T-helper 9 cell (primary cell): ENCODE measurements around the gene MVB12B.
"Not testable (repeated sequence)": the region's sequence is repeated elsewhere in the genome, so short reads cannot be mapped to it uniquely, and the experiment has no call there.

ENCODE experiments used
- DNase-seq: peaks from one replicate; pipeline ENCODE4 v3.0.0-alpha.2; 2020
- total RNA-seq, 2 donors: gene quantifications; one replicate each; lab custom pipeline; 2026; lab: John Stamatoyannopoulos, UW

Gene MVB12B, protein sequence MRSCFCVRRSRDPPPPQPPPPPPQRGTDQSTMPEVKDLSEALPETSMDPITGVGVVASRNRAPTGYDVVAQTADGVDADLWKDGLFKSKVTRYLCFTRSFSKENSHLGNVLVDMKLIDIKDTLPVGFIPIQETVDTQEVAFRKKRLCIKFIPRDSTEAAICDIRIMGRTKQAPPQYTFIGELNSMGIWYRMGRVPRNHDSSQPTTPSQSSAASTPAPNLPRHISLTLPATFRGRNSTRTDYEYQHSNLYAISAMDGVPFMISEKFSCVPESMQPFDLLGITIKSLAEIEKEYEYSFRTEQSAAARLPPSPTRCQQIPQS
- 17.1 to 18.9 reads per million in 2 donors for total RNA-seq

- DNase-seq, result peak; percentile 49
These were observed at the start of gene MVB12B for GRCh38 chr9:126326228-126327005. MVB12B (plus strand) TSS chr9:126326829; CDS start chr9:126326930, 101 bp downstream.

DNA sequence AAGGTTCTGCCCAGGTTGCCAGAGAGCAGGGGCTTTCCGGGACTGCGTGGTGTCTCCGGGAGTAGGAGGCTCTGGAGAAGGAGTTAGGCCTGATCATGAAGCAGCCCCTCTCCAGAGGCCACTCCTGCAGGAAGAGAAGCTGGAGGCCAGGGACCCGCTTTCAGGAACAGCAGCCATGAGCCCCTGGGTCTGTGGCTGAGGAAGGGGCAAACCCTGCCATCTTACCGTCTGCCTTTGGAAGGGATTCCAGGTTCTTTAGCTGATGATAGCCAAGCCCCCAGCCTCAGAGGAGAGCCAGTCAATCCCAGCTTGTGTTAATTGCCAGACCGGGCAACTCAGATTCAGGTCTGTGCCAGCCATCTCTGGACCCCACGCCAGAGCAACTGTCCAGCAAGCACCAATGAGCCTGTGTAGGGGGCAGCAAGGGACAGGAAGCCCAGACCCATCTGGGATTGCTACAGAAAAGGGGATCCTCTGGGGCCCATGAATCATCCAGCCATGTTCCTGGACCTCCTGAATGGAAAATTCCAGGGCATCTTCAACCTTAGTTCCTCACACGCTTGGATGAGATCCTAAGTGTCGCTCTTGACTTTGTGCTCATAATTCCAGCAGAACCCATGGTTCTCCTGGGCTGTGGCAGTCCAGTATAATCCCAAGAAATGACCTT is 42.7 kb upstream of the MVB12B start:
- no peak for DNase-seq

GRCh38 chr9:126285652-126286051 is 41.0 kb upstream of the MVB12B start:
- DNase-seq, result not testable (repeated sequence)

DNA sequence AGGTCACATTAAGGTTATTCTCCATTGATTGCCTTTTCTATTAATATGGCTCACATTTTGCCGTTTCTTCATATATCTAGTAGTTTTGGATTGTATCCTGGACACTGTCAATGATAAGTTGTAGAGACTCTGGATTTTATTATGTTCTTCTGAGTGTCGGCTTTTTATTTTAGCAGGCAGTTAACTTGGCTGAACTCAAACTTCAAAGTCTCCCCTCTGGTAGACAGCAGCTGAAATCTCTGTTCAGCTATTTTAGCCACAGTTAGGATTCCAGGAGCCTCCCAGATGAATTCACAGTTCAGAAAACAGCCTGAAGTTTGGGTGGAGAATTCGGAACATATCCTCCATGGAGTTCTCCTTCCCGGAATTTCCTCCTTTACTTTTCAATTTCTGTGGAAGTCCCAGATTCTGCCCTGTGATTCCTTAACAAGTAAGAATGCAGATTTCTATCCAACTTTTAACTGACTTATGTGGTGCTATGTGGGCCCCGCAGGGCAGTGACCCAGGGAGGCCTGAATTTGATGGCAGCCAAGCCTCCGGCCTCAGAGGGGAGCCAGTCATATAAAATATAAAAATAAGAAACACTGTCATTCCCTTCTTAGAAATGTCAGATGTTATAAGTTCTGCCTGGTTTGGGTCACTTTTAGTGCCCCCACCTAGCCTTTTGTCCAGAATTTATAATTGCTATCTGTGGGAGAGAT is 39.3 kb upstream of the MVB12B start:
- no peak for DNase-seq

GRCh38 chr9:126290871-126291270 is 35.8 kb upstream of the MVB12B start:
- no peak for DNase-seq

- DNase-seq, result no peak
These were observed 34.7 kb upstream of the MVB12B start for GRCh38 chr9:126291925-126292324.

DNA sequence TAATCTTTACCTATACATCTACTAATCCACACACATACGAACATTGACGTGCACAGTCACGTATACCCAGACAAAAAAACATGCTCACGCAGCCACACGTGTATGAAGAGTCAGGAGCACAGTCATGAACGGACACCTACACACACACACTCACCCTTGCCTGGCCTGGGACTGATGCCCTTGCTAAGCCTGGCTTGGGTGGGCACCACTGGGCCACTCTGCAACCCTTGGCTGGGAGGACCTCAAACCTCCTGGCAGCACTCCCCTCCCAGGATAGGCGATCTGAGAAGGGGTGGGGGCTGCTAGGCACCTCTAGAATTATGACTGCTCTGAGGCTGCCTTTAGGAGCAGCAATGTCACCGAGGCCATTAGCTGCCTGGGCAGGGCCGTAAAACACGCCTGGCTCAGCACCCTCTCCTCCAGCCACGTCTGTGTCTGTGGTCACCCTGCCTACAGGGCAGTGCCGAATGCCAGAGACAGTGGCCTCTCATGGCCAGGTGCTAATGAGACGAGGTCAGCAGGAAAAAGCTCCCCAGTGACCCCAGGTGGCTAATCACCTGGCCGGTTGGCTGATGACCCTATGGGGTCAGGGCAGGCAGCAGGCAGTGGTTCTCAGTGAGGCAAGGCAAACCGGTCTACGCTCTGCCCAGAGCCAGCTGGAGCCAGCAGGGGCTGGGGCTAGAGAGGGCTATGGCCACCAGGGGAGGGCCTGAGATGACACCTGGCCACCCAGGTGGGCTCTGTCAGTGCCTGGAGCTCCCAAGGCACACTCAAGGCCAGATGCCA is 33.7 kb upstream of the MVB12B start:
- DNase-seq, result no peak

DNA sequence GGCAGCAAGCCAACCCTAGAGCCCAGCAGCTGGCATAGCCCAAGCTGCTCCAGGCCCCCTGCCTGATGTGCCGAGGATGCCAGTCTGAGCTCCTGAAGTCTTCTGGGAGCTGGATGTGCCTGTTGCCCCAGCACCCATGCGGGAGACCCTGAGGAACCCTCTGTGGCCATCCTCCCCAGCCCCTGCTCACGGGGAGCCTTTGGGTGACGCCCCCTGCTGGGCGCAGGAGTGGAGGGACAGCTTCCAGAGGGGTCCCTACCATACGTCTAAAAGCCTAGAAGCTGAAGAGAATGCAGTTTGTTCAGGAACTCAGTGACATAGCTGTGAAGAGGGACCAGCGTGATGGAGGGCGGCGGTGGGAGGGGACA is 33.1 kb upstream of the MVB12B start:
- no peak for DNase-seq

GRCh38 chr9:126294331-126295081 is 32.1 kb upstream of the MVB12B start:
- DNase-seq, result no peak

DNA sequence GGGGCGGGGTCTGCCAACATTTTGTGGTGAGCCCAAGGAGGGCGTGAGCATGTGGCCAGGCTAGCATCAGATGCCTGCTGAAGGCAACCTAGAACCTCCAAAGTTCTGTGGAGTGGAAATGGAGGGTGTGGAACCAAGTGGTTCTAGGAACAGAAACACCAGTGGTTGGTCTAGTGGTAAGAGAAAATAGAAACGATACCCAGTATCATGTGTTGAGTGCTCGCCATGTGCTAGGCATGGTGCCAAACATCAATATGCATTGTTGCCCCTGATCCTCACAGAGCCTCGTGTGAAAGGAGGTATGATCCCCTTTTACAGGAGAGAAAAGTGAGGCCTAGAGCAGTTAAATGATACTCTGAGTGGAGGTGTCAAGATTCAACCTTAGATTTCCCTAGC is 31.5 kb upstream of the MVB12B start:
- no peak for DNase-seq

DNA sequence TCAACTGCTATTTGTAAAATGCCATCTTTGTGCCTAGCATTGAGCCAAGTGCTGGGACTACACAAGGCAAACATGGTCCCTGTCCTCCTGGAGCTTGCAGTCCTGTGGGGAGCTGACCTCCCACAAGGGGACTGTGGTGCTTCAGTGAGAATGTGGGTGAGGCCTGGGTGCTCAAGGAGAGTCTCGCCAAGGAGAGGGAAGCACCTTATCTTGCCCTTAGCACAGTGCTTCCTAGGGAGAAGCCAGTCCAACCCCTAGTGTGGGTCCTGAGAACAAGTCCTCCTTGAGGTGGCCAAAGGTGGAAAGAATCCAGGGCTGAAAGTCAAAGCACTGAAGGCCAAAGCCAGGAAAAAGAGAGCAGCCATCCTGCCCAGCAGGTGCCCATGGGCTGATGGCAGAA is 31.1 kb upstream of the MVB12B start:
- no peak for DNase-seq

DNA sequence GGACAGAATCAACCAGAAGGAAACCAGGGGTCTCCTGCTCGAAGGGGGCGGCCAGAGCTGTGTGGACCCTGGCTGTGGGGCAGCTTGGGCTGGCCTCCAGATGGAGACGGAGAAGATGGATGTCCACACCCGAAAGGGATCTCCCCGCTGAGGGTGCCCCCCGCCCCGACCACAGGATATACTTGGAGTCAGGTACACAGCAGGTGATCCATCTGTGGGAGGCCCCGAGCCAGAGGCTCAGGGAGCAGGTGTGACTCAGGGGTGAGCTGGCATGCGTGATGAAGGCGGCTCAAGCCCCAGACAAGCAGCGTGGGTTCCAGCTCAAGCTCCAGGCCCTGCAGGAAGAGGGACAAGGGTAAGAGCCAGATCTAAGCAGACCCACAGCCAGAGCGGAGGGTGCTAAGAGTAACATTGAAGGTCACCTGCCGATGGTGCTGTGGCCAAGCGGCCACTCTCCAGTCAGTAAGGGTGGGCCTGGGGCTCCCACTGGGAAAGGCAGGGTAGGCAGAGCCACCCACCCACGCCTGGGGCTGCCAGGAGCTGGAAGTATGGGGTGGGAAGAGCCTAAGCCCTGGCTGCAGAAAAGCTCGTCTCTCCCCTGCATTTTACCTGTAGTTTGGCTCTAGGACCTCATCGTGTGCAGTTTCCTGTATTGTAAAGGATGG is 30.6 kb upstream of the MVB12B start:
- no peak for DNase-seq

DNA sequence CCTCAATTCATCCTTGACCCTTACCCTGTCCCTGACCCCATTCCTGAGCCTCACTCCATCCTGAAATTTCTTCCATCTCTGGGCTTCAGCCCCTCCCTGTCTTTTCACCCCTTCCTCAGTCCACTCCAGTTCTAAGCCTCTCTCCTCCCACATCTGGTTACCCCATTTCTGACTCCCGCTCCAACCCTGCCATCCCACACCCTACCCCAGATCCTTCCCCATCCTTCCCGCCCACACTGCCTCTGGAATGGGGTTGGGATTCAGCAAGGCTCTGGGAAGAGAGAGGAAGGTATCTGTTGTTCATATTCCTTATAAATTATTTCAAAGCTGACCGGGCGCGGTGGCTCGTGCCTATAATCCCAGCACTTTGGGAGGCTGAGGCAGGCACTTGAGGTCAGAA is 29.9 kb upstream of the MVB12B start:
- DNase-seq, result no peak

GRCh38 chr9:126297661-126298060 is 29.0 kb upstream of the MVB12B start:
- DNase-seq, result no peak

- no peak for DNase-seq
These were observed 28.4 kb upstream of the MVB12B start for GRCh38 chr9:126298063-126298801.

DNA sequence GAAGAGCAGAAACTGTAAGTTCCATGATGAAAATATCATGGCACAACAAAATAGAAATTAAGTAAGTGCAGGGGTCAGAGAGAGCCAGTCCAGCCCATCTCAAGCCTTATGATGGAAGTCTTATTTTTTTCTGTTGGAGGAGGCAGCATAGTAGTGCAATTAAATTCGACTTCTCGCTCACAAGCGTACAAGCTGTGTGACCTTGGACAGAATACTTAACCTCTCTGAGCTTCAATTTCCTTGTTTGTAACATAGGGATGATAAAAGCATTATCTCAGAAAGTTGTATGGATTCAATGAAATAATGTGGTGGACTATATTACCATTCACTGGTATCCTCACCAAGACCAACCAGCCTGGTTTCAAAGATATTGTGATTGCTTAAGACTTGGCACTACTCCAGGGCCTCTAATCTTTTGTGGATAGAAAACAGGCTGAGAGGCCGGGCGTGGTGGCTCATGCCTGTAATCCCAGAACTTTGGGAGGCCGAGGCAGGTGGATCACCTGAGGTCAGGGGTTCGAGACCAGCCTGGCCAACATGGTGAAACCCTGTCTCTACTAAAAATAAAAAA is 26.8 kb upstream of the MVB12B start:
- DNase-seq, result no peak

- DNase-seq, result no peak
These were observed 25.4 kb upstream of the MVB12B start for GRCh38 chr9:126301196-126301595.

DNA sequence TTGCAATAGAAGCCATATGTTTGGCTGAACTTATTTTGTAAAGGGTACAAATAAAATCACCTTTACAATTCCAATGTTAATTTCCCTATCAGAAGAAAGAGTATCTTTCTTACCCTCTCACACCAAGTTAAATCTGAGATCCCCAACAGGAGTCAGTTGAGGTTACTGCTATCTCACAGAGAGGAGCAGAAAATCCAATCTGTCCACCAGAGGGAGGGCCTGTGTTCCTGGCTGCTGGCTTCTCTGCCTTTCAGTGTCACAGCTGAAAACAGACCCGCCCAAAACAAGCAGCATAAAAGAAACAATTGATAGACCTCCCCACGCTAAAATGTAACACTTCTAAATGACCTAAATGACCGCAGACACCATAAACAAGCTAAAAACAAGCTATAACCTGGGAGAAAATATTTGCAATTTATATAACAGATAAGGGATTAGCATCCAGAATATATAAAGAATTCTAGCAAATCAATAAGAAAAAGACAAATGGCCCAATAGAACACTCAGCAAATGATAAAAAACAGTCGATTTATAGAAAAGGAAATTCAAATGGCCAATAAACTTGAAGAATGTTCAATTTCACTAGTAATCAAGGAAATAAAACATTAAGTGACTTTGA is 24.5 kb upstream of the MVB12B start:
- peak; percentile 15 for DNase-seq

GRCh38 chr9:126302730-126303129 is 23.9 kb upstream of the MVB12B start:
- DNase-seq, result no peak
